ENCODE results near the gene PMPCA.

The PMPCA gene

DNA sequence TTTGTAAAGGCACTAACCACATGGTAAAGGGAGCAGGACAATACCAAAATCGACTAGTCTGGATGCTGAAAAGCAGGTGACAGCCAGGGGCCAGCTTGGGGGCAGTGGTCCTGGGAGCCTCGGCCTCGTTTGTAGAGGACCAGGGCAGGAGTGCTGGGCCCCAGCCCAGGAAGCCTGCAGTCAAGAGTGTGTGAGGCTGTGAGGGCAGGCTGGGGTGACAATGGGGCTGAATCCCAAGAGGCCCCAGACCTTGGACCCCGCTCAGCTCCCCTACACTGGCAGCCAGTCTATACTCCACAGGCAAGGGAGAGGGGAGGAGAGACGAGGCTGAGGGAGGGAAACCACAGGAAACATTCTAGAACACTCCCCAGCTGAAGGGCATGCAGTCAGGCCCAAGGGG lies 31.8 kb downstream of the PMPCA start:
- in situ Hi-C loops (cut with HindIII; ENCODE audit: low pct_ligation_motif_present, low pct_unique_long_range_greater_than_20kb, low sequenced_read_pairs) = no loop called here
- DNase-seq = no peak

DNA sequence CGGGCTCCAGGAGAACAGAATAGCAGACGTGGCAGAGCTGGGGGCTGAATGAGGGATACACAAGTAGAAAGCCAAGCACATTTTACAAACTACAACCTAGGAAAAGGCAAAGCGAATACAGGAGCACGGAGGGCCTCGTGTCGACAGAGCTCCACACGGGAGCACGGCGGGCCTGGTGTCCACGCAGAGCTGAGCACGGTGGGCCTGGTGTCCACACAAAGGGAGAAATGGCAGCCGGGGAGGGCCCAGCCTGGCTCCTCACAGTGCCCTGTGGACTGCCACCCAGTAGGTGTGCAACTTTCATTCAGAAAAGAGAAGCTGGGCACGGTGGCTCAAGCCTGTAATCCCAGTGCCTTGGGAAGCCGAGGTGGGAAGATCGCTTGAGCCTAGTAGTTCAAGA lies 32.6 kb downstream of the PMPCA start:
- in situ Hi-C loops (cut with HindIII; ENCODE audit: low pct_ligation_motif_present, low pct_unique_long_range_greater_than_20kb, low sequenced_read_pairs) = no loop called here
- DNase-seq = no peak

DNA sequence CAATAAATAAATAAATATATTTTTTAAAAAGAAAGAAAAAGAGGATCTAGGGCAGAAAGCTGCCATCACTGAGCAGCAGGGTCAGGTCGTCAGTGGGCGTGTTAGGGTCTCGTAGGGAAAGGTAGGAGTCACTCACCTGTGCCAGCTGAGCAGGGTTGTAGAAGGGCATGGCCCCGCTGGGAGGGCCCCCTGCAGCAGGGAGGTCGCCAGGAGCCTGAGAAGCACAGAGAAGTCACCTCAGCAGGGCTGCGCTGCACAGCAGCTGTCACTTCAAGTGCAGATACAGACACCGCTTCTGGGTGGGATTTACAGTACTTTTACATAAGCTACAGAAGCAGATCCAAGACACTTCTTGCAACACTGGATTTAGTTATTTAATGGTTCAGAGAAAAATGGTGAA lies 33.2 kb downstream of the PMPCA start:
- DNase-seq = no peak
- in situ Hi-C loops (cut with HindIII; ENCODE audit: low pct_ligation_motif_present, low pct_unique_long_range_greater_than_20kb, low sequenced_read_pairs) = no loop called here

DNA sequence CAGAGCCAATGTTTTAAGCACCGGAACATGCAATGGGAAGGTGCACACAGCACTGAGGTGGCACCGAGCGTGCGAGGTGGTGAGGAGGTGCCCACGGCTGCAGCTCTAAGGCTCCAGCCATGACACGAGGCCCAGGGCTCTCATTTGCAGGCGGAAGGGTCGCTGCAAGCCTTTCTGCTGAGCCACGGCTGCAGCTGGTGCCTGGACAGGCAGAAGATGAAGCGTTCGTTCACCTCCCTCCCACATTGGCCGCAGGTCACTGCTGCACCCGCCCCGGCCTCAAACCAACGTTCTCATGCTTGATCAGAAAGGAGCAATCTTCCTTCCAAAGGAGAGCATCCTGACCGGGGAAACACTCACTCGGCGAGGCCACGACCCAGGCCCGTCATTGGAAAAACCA lies 33.6 kb downstream of the PMPCA start:
- DNase-seq = no peak
- in situ Hi-C loops (cut with HindIII; ENCODE audit: low pct_ligation_motif_present, low pct_unique_long_range_greater_than_20kb, low sequenced_read_pairs) = no loop called here

DNA sequence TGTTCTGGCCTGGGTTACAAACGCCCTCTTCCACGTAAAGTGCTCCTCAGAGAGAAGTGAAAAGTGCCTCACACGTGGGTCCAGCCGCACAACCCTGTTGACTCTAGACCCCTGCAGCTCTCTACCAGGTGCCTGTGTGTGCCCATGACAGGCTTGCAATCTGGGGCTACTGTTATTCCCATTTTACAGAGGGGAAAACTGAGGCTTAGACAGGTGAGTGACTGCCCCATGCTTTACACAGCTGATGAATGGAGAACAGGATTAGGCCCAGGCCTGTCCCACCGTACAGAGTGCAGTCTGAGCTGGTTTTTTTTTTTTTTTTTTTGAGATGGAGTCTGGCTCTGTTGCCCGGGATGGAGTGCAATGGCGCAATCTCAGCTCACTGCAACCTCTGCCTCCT lies 35.3 kb downstream of the PMPCA start:
- in situ Hi-C loops (cut with HindIII; ENCODE audit: low pct_ligation_motif_present, low pct_unique_long_range_greater_than_20kb, low sequenced_read_pairs) = no loop called here
- no peak for DNase-seq

DNA sequence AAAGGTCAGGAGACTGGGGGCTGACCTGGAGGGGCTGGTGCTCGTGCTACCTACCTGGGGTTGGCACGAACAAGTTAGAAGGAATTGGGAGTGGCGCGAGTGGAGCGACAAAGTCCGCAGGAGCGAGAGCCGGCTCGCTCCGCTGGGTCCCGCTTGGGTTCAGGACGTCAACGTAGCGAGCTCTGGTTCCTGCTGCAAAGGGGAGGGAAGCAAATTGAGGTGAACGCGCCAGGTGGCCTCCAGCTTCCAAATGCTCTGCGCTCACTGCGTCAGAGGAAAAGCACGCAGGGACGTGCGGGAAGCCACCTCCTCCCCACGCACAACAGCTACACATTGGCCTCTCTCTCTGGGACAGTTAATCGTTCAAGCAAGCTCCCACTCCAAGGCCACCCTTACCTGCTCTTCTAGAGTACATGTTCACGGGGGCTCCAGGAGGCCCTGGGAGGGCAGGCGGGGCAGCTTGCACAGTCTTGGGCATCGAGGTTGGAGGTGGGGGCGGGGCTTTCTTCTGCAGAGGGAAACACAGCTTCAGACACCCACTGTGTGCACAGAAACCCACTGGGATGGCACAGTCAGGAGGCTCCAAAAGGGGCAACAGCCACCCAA lies 36.8 kb downstream of the PMPCA start:
- in situ Hi-C loops (cut with HindIII; ENCODE audit: low pct_ligation_motif_present, low pct_unique_long_range_greater_than_20kb, low sequenced_read_pairs) = no loop called here
- DNase-seq = no peak

DNA sequence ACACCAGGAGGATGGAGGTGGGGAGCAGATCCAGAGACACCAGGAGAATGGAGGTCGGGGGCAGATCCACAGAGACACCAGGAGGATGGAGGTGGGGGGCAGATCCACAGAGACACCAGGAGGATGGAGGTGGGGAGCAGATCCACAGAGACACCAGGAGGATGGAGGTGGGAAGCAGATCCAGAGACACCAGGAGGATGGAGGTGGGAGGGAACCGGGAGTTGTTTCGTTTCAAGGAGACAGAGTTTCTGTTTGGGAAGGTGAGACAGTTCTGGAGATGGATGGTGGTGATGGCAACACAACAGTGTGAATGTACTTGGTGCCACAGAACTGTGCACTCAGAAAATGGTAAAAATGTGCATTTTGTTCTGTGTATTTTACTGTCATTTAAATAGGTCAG lies 38.2 kb downstream of the PMPCA start:
- in situ Hi-C loops (cut with HindIII; ENCODE audit: low pct_ligation_motif_present, low pct_unique_long_range_greater_than_20kb, low sequenced_read_pairs) = no loop called here
- DNase-seq = no peak

DNA sequence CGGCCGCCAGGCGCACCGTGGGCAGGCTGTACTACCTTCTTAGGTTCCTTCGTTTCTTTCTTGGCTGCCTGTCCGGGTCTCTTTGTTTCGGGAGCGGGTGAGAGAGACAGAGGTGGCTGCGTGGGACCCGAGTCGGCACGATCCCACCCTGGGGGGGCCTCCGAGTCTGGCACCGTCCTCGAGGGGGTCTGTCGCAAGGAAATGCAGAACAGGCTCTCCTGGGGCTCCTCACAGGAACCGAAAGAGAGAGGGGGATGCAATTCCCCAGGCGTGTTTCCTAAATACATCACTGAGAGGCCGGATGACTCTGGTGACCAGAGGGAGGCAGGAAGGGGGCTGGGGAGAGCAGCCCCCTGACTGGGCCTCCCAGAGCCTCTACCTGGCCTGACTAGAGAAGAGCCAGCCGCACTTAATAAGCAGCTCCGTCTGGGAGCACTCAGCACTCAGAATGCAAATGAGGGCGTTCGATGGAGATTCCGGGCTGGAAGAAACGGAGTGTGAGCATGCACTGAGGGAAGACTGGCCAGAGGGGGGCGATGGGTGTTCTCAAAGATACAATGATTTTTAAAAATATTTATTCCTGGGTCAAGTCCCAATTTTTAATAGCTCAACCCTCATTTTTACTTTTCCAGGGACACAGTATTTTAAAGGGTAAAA lies 40.9 kb downstream of the PMPCA start:
- no peak for DNase-seq
- in situ Hi-C loops (cut with HindIII; ENCODE audit: low pct_ligation_motif_present, low pct_unique_long_range_greater_than_20kb, low sequenced_read_pairs) = no loop called here

DNA sequence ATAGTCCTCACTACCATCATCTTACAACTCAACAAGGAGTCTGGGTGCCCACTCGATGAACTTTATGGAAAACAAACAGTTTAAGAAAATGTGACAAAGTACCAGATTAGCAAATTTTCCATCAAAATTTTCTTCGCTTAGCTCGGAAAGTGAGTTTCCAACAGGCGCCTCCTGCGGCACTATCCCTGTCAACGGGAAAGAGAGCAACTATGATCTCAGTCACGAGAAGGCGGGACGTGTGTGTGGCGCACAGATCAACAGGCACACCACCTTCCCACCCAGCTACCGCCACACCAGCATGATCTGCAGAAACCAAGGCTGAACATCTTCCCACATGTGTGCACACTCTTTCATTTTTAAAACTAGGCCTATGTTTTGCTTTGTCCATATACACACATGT lies 42.9 kb downstream of the PMPCA start:
- in situ Hi-C loops (cut with HindIII; ENCODE audit: low pct_ligation_motif_present, low pct_unique_long_range_greater_than_20kb, low sequenced_read_pairs) = no loop called here
- no peak for DNase-seq

DNA sequence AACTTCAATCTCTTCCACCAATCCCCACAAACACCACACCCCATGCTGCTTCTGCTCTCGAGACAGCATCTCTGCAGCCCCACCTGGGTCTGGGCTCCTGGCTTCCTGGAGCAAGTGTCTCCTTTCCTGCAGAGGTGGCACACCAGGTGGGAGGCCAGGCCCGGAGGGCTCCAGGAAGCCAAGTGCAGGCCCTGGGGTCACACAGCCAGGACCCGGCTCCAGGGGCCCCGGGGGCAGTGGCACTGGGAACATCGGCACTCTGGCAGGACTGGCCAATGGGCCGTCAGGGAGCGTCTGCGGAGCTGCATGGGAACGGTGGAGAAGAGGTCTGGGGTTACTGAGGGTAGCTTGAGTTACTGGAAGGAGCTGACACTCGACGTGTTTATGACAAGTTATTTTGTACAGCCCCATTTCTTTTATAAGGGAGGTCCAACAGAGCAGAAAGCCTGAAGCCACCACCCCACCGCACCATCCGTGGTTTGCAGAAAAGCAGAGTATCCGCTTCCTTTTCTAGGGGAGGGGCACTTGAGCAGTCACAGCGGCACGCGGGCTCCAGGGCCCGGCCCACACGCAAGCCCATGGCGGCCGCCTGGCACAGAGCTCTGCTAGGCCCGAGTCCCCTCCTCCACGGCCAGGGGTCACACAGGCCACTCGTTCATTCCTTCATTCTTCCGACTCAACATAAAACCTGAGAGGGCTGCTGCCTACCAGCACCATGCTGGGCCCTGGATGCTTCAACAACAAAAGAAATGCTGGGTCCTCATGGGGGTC lies 43.8 kb downstream of the PMPCA start:
- in situ Hi-C loops (cut with HindIII; ENCODE audit: low pct_ligation_motif_present, low pct_unique_long_range_greater_than_20kb, low sequenced_read_pairs) = no loop called here
- no peak for DNase-seq

DNA sequence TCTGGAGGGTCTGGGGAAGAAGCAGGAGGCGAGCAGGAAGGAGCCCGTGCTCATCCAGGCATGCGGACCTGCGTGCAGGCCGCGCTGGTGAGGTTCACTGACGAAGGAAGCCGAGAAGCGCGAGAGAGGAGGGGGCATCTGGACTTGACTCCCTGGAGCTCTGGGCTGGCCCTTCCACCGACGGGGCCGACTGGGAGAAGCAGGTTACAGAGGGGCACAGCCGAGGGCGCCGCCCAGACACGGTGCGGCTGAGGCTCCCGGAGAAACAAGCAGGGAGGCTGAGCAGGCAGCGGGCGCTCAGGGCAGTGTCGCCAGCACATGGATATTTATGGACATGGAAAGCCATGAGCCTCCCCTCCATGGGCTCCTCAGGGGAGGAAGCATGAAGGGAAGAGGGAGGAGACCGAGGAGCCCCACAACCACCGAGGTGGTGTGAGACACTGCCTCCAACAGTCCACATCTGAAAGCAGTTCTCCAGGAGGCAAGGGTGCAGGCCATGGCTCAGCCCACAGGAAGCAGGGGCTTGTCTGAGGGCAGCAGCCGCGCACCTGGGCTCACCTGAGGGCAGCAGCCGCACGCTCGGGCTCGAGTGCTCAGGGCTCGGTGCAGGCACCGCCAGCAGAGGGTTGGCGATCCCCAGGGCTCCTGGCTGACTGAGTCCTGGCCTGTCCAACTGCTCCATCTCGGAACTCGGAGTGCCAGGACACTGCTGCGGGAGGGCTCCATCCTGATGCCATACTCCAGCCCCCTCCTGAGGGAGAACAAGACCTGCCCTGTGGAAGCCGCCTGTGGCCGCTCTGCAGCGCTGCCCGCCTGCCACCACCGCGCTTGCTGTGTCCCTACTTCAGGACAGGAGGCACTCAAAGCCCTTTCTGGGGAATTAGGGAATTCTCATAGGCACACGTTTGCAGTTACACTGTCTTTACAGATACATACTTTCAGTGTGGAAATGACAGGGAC lies 44.9 kb downstream of the PMPCA start:
- in situ Hi-C loops (cut with HindIII; ENCODE audit: low pct_ligation_motif_present, low pct_unique_long_range_greater_than_20kb, low sequenced_read_pairs) = no loop called here
- no peak for DNase-seq

DNA sequence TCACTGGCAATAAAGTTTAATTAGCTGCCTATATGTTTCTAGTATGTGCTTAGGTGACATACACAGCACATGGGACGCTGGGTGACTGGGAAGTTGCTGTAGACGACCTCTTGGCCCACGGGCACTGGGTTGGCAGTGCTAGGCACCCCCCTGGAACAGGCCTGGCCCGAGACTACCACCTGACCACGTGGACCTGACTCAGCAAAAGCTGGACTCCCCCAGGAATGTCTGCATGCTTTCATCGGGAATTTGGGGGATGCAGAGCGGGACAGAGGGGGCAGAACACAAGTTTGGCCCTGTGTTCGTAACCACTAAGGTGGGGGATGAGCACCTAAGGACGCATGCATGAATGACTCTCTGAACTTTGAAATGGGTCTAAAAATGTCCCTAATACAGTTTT lies 45.8 kb downstream of the PMPCA start:
- in situ Hi-C loops (cut with HindIII; ENCODE audit: low pct_ligation_motif_present, low pct_unique_long_range_greater_than_20kb, low sequenced_read_pairs) = no loop called here

DNA sequence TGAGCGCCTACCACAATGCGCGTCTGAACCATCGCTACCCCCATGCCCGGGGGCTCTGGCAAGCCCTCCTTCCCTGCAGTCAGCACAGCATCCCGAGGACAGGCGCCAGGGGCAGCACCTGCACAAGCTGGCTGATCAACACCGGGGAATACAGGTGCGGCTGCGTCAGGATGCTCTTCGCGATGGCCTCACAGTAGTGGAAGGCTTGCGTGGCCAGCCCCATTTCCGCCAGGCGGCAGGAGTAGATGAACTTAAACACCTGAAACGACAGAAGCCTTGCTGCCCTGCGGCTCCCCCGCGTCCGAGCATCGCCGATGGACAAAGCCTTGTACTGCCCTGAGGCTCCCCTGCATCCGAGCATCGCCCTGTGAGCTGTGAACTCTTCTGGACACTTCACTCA lies 46.9 kb downstream of the PMPCA start:
- DNase-seq = no peak
- in situ Hi-C loops (cut with HindIII; ENCODE audit: low pct_ligation_motif_present, low pct_unique_long_range_greater_than_20kb, low sequenced_read_pairs) = no loop called here

More for the DNA sequence above, 45.8 kb downstream of the PMPCA start:
- DNase-seq = no peak

DNA sequence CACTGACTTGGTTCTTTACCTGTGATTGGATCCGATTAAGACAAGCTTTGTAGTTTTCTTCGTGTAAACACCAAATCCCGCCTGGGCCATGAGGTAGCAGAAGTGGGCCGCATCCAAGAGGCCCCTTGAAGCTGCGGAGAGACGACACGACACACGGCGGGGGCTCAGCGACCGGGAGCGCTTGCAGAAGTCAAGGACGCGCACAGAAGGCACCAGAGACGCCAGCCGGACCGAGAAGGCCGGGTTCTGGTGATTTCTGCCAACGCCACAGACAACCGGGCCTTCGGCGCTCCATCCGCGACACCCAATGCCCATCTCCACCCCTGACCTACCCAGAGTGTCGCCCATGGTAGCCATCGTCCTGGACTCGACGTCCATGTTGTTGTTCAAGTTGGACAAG lies 49.0 kb downstream of the PMPCA start:
- in situ Hi-C loops (cut with HindIII; ENCODE audit: low pct_ligation_motif_present, low pct_unique_long_range_greater_than_20kb, low sequenced_read_pairs) = no loop called here
- DNase-seq = no peak

DNA sequence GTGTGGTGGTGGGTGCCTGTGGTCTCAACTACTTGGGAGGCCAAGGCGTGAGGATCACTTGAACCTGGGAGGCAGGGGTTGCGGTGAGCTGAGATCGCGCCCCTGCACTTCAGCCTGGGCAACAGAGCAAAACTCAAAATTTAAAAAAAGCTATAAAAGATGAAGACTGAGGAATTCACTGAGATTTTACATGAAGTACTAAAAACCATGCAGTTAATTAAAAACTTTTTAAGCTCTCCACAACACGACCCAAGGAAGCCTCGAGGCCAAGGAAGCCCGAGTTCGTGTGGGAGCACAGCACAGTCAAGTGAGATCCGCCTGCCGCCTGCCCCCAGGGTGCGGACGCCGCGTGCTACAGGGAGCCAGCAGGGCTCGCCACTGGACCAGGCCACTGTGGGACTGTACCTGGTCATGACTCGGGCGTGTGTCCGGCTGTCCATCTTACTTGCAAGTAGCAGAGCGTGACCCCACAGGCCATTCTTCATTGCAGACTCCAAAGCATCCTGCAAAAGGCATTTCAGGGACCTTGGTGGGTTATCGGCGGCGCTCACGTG lies 50.4 kb downstream of the PMPCA start:
- in situ Hi-C loops (cut with HindIII; ENCODE audit: low pct_ligation_motif_present, low pct_unique_long_range_greater_than_20kb, low sequenced_read_pairs) = no loop called here
- no peak for DNase-seq

DNA sequence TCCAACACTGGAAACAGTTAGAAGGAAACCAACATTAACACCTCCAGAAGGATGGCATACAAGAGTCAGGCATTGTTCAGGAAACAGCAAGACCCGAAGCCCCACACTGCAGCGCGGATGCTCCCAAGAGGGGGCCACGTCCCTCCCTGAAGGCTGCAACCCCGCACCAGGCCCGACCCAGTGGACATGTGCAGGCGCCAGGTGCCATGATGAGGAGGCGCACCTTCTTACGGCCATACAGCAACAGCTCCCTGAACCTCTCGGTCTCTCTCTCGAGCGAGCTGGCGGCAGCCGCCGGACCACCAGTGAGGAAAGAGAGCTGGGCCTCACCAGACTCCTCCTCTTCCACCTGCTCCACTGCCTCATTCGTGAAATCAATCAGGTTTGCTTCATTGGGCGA lies 52.2 kb downstream of the PMPCA start:
- in situ Hi-C loops (cut with HindIII; ENCODE audit: low pct_ligation_motif_present, low pct_unique_long_range_greater_than_20kb, low sequenced_read_pairs) = no loop called here
- no peak for DNase-seq

DNA sequence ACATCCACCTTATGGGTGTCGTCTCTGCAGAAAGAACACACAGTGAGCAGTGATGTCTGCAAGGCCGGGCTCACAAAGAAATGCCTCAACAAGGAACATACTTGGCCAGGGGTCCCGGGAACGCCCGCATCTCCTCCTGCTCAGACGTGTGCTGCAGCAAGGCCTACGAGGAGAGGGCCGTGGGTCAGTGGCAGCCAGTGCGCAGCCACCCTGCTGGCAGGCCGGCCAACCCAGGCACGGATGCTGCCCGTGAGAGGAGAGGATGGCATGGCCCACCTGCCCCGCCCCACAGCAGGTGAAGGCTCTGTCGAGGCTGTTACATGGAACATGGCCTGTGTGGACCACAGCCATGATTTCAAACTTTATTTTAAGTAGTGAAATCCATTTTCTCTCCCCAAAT lies 53.1 kb downstream of the PMPCA start:
- in situ Hi-C loops (cut with HindIII; ENCODE audit: low pct_ligation_motif_present, low pct_unique_long_range_greater_than_20kb, low sequenced_read_pairs) = no loop called here
- no peak for DNase-seq

DNA sequence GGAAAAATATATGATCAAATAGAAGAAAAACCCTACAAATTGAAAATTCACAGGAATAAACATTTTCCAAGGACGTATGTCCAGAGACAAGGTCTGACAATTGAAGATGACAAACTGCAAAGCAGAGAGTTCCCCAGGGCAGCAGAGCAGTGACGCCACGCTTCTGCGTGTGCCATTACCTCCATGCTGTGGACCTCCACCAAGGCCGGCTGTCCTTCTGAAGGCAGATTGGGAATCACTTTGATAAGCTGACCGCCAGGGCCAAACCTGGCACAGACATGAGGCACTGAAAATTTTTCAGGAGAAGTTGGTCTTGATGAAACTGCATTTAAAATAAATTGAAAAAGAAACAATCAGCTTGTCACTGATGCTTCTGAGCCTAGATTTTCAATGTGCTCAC lies 53.8 kb downstream of the PMPCA start:
- in situ Hi-C loops (cut with HindIII; ENCODE audit: low pct_ligation_motif_present, low pct_unique_long_range_greater_than_20kb, low sequenced_read_pairs) = no loop called here

More for the DNA sequence above, 53.8 kb downstream of the PMPCA start:
- DNase-seq = no peak
